GM19467 (cell line): Measurements from ENCODE around the gene HSPB7.
"Not testable (repeated sequence)": the region's sequence is repeated elsewhere in the genome, so short reads cannot be mapped to it uniquely, and the experiment has no call there.

Source experiments
- ATAC-seq: cut with Tn5 transposase; IDR thresholded peaks from one replicate; pipeline ENCODE4 v1.9.1; 2021; ENCODE audit warnings: mild to moderate bottlenecking, moderate library complexity; ENCODE audit not compliant: unreplicated experiment

HSPB7 gene

GRCh38 chr1:16023050-16023653, 5.3 kb upstream of the HSPB7 start:
- no peak for ATAC-seq

GRCh38 chr1:16022393-16022792, 4.5 kb upstream of the HSPB7 start:
- ATAC-seq: no peak

- no peak for ATAC-seq
These were observed 3.8 kb upstream of the HSPB7 start, which contains the start of gene CLCNKA for GRCh38 chr1:16021681-16022080. Gene CLCNKA, plus strand, starts transcription at chr1:16022036. Its CDS starts 584 bp downstream, at chr1:16022620.

- ATAC-seq: not testable (repeated sequence)
These were observed 3.0 kb upstream of the HSPB7 start for GRCh38 chr1:16020878-16021277.

- ATAC-seq: no peak
These were observed 2.5 kb upstream of the HSPB7 start for GRCh38 chr1:16020325-16020724.

GRCh38 chr1:16019644-16020277, 1.9 kb upstream of the HSPB7 start:
- no peak for ATAC-seq

GRCh38 chr1:16018749-16019643, 1.2 kb upstream of the HSPB7 start:
- ATAC-seq: no peak

- no peak for ATAC-seq
These were observed 465 bp upstream of the HSPB7 start for GRCh38 chr1:16018308-16018707.

- ATAC-seq: no peak
These were observed 775 bp downstream of the HSPB7 start for GRCh38 chr1:16017076-16017460.

GRCh38 chr1:16015960-16016901, 1.6 kb downstream of the HSPB7 start:
- ATAC-seq: no peak

- no peak for ATAC-seq
These were observed 2.4 kb downstream of the HSPB7 start for GRCh38 chr1:16015491-16015890.

GRCh38 chr1:16014509-16015482, 3.0 kb downstream of the HSPB7 start:
- ATAC-seq: no peak

GRCh38 chr1:16013908-16014258, 4.0 kb downstream of the HSPB7 start:
- ATAC-seq: no peak

- no peak for ATAC-seq
These were observed 4.5 kb downstream of the HSPB7 start for GRCh38 chr1:16013220-16013907.

GRCh38 chr1:16012590-16013219, 5.1 kb downstream of the HSPB7 start:
- no peak for ATAC-seq

- ATAC-seq: no peak
These were observed 5.8 kb downstream of the HSPB7 start for GRCh38 chr1:16011936-16012589.

- ATAC-seq: no peak
These were observed 7.0 kb downstream of the HSPB7 start for GRCh38 chr1:16010837-16011236.

GRCh38 chr1:16009678-16010077, 8.2 kb downstream of the HSPB7 start:
- no peak for ATAC-seq
